Measurements from ENCODE around the gene GPAT3.

GPAT3 gene

DNA sequence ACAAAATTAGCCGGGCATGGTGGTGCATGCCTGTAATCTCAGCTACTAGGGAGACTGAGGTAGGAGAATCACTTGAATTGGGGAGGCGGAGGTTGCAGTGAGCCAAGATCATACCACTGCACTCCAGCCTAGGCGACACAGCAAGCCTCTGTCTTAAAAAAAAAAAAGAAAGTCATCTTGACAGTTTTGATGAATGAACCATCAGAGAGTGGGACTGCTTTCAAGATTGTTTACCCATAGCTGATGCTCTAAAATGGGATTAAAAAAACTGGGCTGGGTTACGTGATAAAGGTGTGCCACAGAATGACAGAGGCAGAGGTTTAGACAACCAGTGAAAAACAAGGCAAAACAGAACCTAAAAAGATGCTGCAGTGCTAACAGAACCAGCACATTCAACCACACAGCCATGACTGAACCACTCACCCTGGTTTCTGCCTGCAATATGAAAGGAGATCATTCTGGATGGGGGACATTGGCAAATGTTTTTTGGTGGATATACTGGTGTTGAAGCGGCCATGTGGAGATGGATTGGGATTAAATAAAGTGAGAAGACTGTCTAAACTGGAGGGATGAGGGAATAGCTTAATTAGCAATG is 22.2 kb downstream of the GPAT3 start:
- Histone ChIP-seq H3K9me3 (replicated peaks in 1 of 2; ENCODE audit: control insufficient read depth in 2 of 2, insufficient read depth in 1 of 2, low read depth in 1 of 2, low read length in 2 of 2) (no peaks in the 10 kb centered on the region), H3K36me3 (replicated peaks in 1 of 2; ENCODE audit: control insufficient read depth in 2 of 2, insufficient read depth in 2 of 2, low read length in 2 of 2) (no peaks in the 10 kb centered on the region), H3K27me3 (ENCODE audit: control insufficient read depth in 3 of 3, insufficient read depth in 3 of 3, low read depth in 1 of 3, low read length in 3 of 3) (no peaks in the 10 kb centered on the region), H3K79me1 (ENCODE audit: low read depth, low read length) (no peaks in the 10 kb centered on the region), H2BK5ac (ENCODE audit: low read length) (no peak overlapping the region), H2BK12ac (ENCODE audit: low read length) (no peak overlapping the region), H2BK120ac (ENCODE audit: low read depth, low read length) (no peak overlapping the region), H3K18ac (ENCODE audit: low read length) (no peak overlapping the region), H4K8ac (ENCODE audit: low read depth, low read length) (no peak overlapping the region), H3K4me1 (ENCODE audit: control insufficient read depth in 2 of 2, insufficient read depth in 1 of 2, low read depth in 1 of 2, low read length in 2 of 2) (no peaks in the 10 kb centered on the region), H2AK5ac (ENCODE audit: low read depth, low read length) (no peak overlapping the region), H3K23ac (ENCODE audit: low read depth, low read length, poor library complexity) (no peak overlapping the region), H3K27ac (replicated peaks; ENCODE audit: low read length) (no peak overlapping the region), H3K4ac (ENCODE audit: low read length) (no peak overlapping the region), H3K4me2 (ENCODE audit: insufficient read depth, low read length, poor library complexity, severe bottlenecking) (no peak overlapping the region), H2AFZ (ENCODE audit: low read length) (no peak overlapping the region), H3K9ac (ENCODE audit: low read depth, low read length, poor library complexity) (no peak overlapping the region), H3K14ac (ENCODE audit: low read length) (no peak overlapping the region), H3K4me3 (ENCODE audit: low read length in 2 of 2) (no peak overlapping the region), H4K91ac (ENCODE audit: low read depth, low read length, poor library complexity) (no peak overlapping the region), H2BK15ac (ENCODE audit: low read length) (no peak overlapping the region)
- no CpG with 5 or more reads among the region's 5 CpGs for WGBS, 2 donors (ENCODE audit: extremely low coverage in 2 of 2, insufficient read length in 2 of 2, insufficient replicate concordance in 1 of 2)
- no peak for DNase-seq (ENCODE audit: low spot score)

- H2AFZ ChIP-seq (ENCODE audit: low read length), result no peak overlapping the region
- H3K18ac ChIP-seq (ENCODE audit: low read length), result no peak overlapping the region
- no peak overlapping the region for H2BK15ac ChIP-seq (ENCODE audit: low read length)
- no peak overlapping the region for H2AK5ac ChIP-seq (ENCODE audit: low read depth, low read length)
- H3K27ac ChIP-seq (replicated peaks; ENCODE audit: low read length), result no peak overlapping the region
- H3K36me3 ChIP-seq (replicated peaks in 1 of 2; ENCODE audit: control insufficient read depth in 2 of 2, insufficient read depth in 2 of 2, low read length in 2 of 2), result no peaks in the 10 kb centered on the region
- H3K4me3 ChIP-seq (ENCODE audit: low read length in 2 of 2), result no peak overlapping the region
- no peak overlapping the region for H3K23ac ChIP-seq (ENCODE audit: low read depth, low read length, poor library complexity)
- H3K9me3 ChIP-seq (replicated peaks in 1 of 2; ENCODE audit: control insufficient read depth in 2 of 2, insufficient read depth in 1 of 2, low read depth in 1 of 2, low read length in 2 of 2), result no peaks in the 10 kb centered on the region
- no peak overlapping the region for H4K91ac ChIP-seq (ENCODE audit: low read depth, low read length, poor library complexity)
- no peak overlapping the region for H3K9ac ChIP-seq (ENCODE audit: low read depth, low read length, poor library complexity)
- H3K4me1 ChIP-seq (ENCODE audit: control insufficient read depth in 2 of 2, insufficient read depth in 1 of 2, low read depth in 1 of 2, low read length in 2 of 2), result no peaks in the 10 kb centered on the region
- H3K27me3 ChIP-seq (ENCODE audit: control insufficient read depth in 3 of 3, insufficient read depth in 3 of 3, low read depth in 1 of 3, low read length in 3 of 3), result no peaks in the 10 kb centered on the region
- no peak for DNase-seq (ENCODE audit: low spot score)
- no peak overlapping the region for H3K4ac ChIP-seq (ENCODE audit: low read length)
- no peaks in the 10 kb centered on the region for H3K79me1 ChIP-seq (ENCODE audit: low read depth, low read length)
- no peak overlapping the region for H2BK120ac ChIP-seq (ENCODE audit: low read depth, low read length)
- H2BK12ac ChIP-seq (ENCODE audit: low read length), result no peak overlapping the region
- H3K14ac ChIP-seq (ENCODE audit: low read length), result no peak overlapping the region
- no peak overlapping the region for H4K8ac ChIP-seq (ENCODE audit: low read depth, low read length)
- H3K4me2 ChIP-seq (ENCODE audit: insufficient read depth, low read length, poor library complexity, severe bottlenecking), result no peak overlapping the region
- WGBS, 2 donors (ENCODE audit: extremely low coverage in 2 of 2, insufficient read length in 2 of 2, insufficient replicate concordance in 1 of 2), result no CpG with 5 or more reads among the region's 1 CpG
- no peak overlapping the region for H2BK5ac ChIP-seq (ENCODE audit: low read length)
These were observed 22.8 kb downstream of the GPAT3 start for GRCh38 chr4:83558680-83559079.

DNA sequence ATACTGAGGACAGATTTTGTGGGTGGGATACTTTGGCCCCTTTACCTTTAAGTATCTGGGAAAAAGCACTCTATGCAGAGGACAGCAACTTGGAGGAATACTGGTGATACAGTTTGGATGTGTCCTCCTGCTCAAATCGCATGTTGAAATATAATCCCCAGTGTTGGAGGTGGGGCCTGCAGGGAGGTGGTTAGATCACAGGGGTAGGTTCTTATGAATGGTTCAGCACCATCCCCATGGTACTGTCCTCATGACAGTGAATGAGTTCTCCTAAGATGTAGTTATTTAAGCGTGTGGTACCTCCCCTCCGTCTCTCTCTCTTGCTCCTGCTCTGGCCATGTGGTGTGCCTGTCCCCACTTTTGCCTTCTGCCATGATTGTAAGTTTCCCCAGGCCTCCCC is 24.6 kb downstream of the GPAT3 start:
- no peaks in the 10 kb centered on the region for H3K36me3 ChIP-seq (replicated peaks in 1 of 2; ENCODE audit: control insufficient read depth in 2 of 2, insufficient read depth in 2 of 2, low read length in 2 of 2)
- no peak overlapping the region for H2BK5ac ChIP-seq (ENCODE audit: low read length)
- no peak overlapping the region for H3K18ac ChIP-seq (ENCODE audit: low read length)
- H3K9me3 ChIP-seq (replicated peaks in 1 of 2; ENCODE audit: control insufficient read depth in 2 of 2, insufficient read depth in 1 of 2, low read depth in 1 of 2, low read length in 2 of 2), result no peaks in the 10 kb centered on the region
- no peak overlapping the region for H2BK12ac ChIP-seq (ENCODE audit: low read length)
- H3K4me2 ChIP-seq (ENCODE audit: insufficient read depth, low read length, poor library complexity, severe bottlenecking), result no peak overlapping the region
- H4K8ac ChIP-seq (ENCODE audit: low read depth, low read length), result no peak overlapping the region
- no peak overlapping the region for H2AFZ ChIP-seq (ENCODE audit: low read length)
- no peak overlapping the region for H4K91ac ChIP-seq (ENCODE audit: low read depth, low read length, poor library complexity)
- H3K4me1 ChIP-seq (ENCODE audit: control insufficient read depth in 2 of 2, insufficient read depth in 1 of 2, low read depth in 1 of 2, low read length in 2 of 2), result no peaks in the 10 kb centered on the region
- no peak overlapping the region for H3K27ac ChIP-seq (replicated peaks; ENCODE audit: low read length)
- H3K14ac ChIP-seq (ENCODE audit: low read length), result no peak overlapping the region
- no peak overlapping the region for H2AK5ac ChIP-seq (ENCODE audit: low read depth, low read length)
- H3K9ac ChIP-seq (ENCODE audit: low read depth, low read length, poor library complexity), result no peak overlapping the region
- no peak for DNase-seq (ENCODE audit: low spot score)
- no peak overlapping the region for H2BK120ac ChIP-seq (ENCODE audit: low read depth, low read length)
- no peaks in the 10 kb centered on the region for H3K79me1 ChIP-seq (ENCODE audit: low read depth, low read length)
- H3K4ac ChIP-seq (ENCODE audit: low read length), result no peak overlapping the region
- no peak overlapping the region for H2BK15ac ChIP-seq (ENCODE audit: low read length)
- WGBS, 2 donors (ENCODE audit: extremely low coverage in 2 of 2, insufficient read length in 2 of 2, insufficient replicate concordance in 1 of 2), result no CpG with 5 or more reads among the region's 3 CpGs
- H3K4me3 ChIP-seq (ENCODE audit: low read length in 2 of 2), result no peak overlapping the region
- no peaks in the 10 kb centered on the region for H3K27me3 ChIP-seq (ENCODE audit: control insufficient read depth in 3 of 3, insufficient read depth in 3 of 3, low read depth in 1 of 3, low read length in 3 of 3)
- no peak overlapping the region for H3K23ac ChIP-seq (ENCODE audit: low read depth, low read length, poor library complexity)

DNA sequence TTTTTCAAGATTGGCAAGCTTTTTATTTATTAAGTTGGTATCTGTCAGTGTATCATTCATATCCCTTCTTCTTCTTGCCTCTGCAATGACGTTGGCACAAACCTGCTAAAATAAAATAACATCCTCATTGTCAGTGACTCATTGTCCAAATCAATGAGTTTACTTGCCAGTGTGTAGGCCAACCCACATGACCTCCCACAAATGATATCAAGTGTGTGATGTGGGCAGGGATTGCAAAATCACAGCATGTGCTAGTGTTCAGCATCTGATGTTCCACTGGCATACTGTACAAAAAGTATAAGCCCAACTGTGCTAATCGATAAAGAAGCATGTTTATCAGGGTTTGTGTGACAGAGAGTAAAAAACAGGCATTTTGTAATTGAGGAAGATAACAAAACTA is 25.5 kb downstream of the GPAT3 start:
- WGBS, 2 donors (ENCODE audit: extremely low coverage in 2 of 2, insufficient read length in 2 of 2, insufficient replicate concordance in 1 of 2), result no CpG with 5 or more reads among the region's 2 CpGs
- DNase-seq (ENCODE audit: low spot score), result no peak

More for the DNA sequence above, 25.5 kb downstream of the GPAT3 start:
- Histone ChIP-seq H3K36me3 (replicated peaks in 1 of 2; ENCODE audit: control insufficient read depth in 2 of 2, insufficient read depth in 2 of 2, low read length in 2 of 2) (no peaks in the 10 kb centered on the region), H3K27ac (replicated peaks; ENCODE audit: low read length) (no peak overlapping the region), H2BK12ac (ENCODE audit: low read length) (no peak overlapping the region), H2BK5ac (ENCODE audit: low read length) (no peak overlapping the region), H3K18ac (ENCODE audit: low read length) (no peak overlapping the region), H3K4ac (ENCODE audit: low read length) (no peak overlapping the region), H3K14ac (ENCODE audit: low read length) (no peak overlapping the region), H3K9ac (ENCODE audit: low read depth, low read length, poor library complexity) (no peak overlapping the region), H2AK5ac (ENCODE audit: low read depth, low read length) (no peak overlapping the region), H2AFZ (ENCODE audit: low read length) (no peak overlapping the region), H3K27me3 (ENCODE audit: control insufficient read depth in 3 of 3, insufficient read depth in 3 of 3, low read depth in 1 of 3, low read length in 3 of 3) (no peaks in the 10 kb centered on the region), H4K8ac (ENCODE audit: low read depth, low read length) (no peak overlapping the region), H4K91ac (ENCODE audit: low read depth, low read length, poor library complexity) (no peak overlapping the region), H3K23ac (ENCODE audit: low read depth, low read length, poor library complexity) (no peak overlapping the region), H3K9me3 (replicated peaks in 1 of 2; ENCODE audit: control insufficient read depth in 2 of 2, insufficient read depth in 1 of 2, low read depth in 1 of 2, low read length in 2 of 2) (no peaks in the 10 kb centered on the region), H3K4me1 (ENCODE audit: control insufficient read depth in 2 of 2, insufficient read depth in 1 of 2, low read depth in 1 of 2, low read length in 2 of 2) (no peaks in the 10 kb centered on the region), H3K79me1 (ENCODE audit: low read depth, low read length) (no peaks in the 10 kb centered on the region), H3K4me2 (ENCODE audit: insufficient read depth, low read length, poor library complexity, severe bottlenecking) (no peak overlapping the region), H3K4me3 (ENCODE audit: low read length in 2 of 2) (no peak overlapping the region), H2BK15ac (ENCODE audit: low read length) (no peak overlapping the region), H2BK120ac (ENCODE audit: low read depth, low read length) (no peak overlapping the region)
